Calu3 (cell line): ENCODE measurements around the gene ARHGAP6. TPM values are rescaled to one million over a fixed set of nuclear protein-coding genes. Genes with fewer than 3 reads are reported as not detected.

Source experiments
- BruUV-seq: library from RNA; stranded (reverse); fragments of 400-500 nt; replicated peaks from 2 replicates; lab custom pipeline; 2021; lab: Mats Ljungman, UMichigan
- CTCF ChIA-PET: fragments of 300-600 bp; sonication (Branson Sonifier 250); formaldehyde crosslinking; loops from one replicate; lab custom pipeline; 2022; ENCODE audit warnings: antibody characterized with exemption; lab: Charles Lee
- DNase-seq: peaks from one replicate; pipeline ENCODE4 v3.0.0; 2022
- H3K27ac Mint-ChIP-seq: one replicate; pipeline ENCODE4 v1.8.0; 2022; ENCODE audit warnings: mixed read lengths; ENCODE audit not compliant: unreplicated experiment
- H3K27me3 Mint-ChIP-seq: one replicate; pipeline ENCODE4 v1.8.0; 2022; ENCODE audit warnings: mixed read lengths; ENCODE audit not compliant: unreplicated experiment
- H3K36me3 Mint-ChIP-seq: one replicate; pipeline ENCODE4 v1.8.0; 2022; ENCODE audit warnings: mild to moderate bottlenecking, moderate library complexity, mixed read lengths; ENCODE audit not compliant: insufficient read depth, unreplicated experiment
- H3K4me1 Mint-ChIP-seq: one replicate; pipeline ENCODE4 v1.8.0; 2022; ENCODE audit warnings: mild to moderate bottlenecking, low read depth, mixed read lengths; ENCODE audit not compliant: unreplicated experiment
- H3K4me3 Mint-ChIP-seq: one replicate; pipeline ENCODE4 v1.8.0; 2022; ENCODE audit warnings: mild to moderate bottlenecking, low read depth, moderate library complexity, mixed read lengths; ENCODE audit not compliant: unreplicated experiment
- H3K9me3 Mint-ChIP-seq: one replicate; pipeline ENCODE4 v1.8.0; 2022; ENCODE audit warnings: low read depth, mixed read lengths; ENCODE audit not compliant: unreplicated experiment
- intact Hi-C: fragments of 100-400 bp; cut with micrococcal nuclease; formaldehyde crosslinking; loops from one replicate; pipeline ENCODE4 v1.10.0; 2022; ENCODE audit not compliant: unreplicated experiment
- total RNA-seq: library from RNA; stranded (reverse); gene quantifications from 2 replicates; pipeline ENCODE4 v1.2.3, GENCODE V29; 2022
- TF ChIP-seq, protein P1 (sequence below): fragments of 200-600 bp; IDR thresholded peaks from one replicate; pipeline ENCODE4 v1.8.0; 2022; ENCODE audit warnings: antibody characterized with exemption; ENCODE audit not compliant: unreplicated experiment

ARHGAP6 gene
- total RNA-seq, 1 experiment from 2014 or later: not detected

DNA sequence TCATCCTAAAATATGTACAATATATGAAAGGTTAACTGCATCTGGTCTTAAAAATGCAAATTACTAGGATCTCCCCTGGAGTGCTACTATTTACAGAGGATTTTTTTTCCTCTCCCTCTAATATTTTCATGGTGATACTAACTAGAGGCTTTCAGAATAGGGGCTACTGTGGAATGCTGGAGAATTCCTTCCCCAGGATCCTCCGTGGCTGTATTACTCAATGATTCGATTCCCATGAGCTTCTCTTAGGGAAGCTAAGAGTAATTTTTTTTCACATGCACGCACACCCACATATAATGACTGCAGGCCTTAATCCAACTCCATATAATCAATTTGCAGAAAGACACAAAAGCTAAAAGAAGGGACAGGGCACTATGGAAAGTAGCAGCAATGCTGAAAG lies 184.7 kb downstream of the ARHGAP6 start:
- intact Hi-C loops: no loop called here
- Mint-ChIP-seq H3K27ac (no peak overlapping the region), H3K4me1 (no peaks in the 10 kb centered on the region), H3K4me3 (no peak overlapping the region), H3K36me3 (no peaks in the 10 kb centered on the region), H3K27me3 (peaks cover 52% of the 10 kb centered on the region), H3K9me3 (no peaks in the 10 kb centered on the region)
- BruUV-seq: no TSS peak
- TF ChIP-seq, protein P1, sequence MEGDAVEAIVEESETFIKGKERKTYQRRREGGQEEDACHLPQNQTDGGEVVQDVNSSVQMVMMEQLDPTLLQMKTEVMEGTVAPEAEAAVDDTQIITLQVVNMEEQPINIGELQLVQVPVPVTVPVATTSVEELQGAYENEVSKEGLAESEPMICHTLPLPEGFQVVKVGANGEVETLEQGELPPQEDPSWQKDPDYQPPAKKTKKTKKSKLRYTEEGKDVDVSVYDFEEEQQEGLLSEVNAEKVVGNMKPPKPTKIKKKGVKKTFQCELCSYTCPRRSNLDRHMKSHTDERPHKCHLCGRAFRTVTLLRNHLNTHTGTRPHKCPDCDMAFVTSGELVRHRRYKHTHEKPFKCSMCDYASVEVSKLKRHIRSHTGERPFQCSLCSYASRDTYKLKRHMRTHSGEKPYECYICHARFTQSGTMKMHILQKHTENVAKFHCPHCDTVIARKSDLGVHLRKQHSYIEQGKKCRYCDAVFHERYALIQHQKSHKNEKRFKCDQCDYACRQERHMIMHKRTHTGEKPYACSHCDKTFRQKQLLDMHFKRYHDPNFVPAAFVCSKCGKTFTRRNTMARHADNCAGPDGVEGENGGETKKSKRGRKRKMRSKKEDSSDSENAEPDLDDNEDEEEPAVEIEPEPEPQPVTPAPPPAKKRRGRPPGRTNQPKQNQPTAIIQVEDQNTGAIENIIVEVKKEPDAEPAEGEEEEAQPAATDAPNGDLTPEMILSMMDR: no peak
- DNase-seq: no peak
- CTCF ChIA-PET: no interaction called here

DNA sequence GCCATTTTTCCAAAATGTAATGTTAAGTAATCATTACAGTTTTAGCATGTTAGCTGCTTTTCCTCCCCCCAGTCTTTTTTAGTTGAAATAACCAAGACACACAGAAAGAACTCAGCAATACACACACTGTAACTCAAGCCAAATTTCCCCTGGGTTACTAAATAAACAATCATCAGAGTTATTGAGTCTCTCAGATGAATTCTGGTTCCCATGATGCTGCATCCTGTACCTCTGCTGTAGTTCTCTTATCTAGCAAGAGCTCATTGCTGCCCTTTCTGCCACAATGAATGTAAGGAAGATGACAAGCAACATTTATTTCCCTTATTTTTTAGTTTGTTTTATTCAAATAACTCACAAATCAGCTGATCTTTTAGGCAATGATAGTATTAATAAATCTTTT lies 185.1 kb downstream of the ARHGAP6 start:
- Mint-ChIP-seq H3K27me3 (peaks cover 52% of the 10 kb centered on the region), H3K9me3 (no peaks in the 10 kb centered on the region), H3K4me3 (no peak overlapping the region), H3K4me1 (no peaks in the 10 kb centered on the region), H3K36me3 (no peaks in the 10 kb centered on the region), H3K27ac (no peak overlapping the region)
- TF ChIP-seq, protein P1: no peak
- intact Hi-C loops: no loop called here
- DNase-seq: no peak
- CTCF ChIA-PET: no interaction called here
- no TSS peak for BruUV-seq

DNA sequence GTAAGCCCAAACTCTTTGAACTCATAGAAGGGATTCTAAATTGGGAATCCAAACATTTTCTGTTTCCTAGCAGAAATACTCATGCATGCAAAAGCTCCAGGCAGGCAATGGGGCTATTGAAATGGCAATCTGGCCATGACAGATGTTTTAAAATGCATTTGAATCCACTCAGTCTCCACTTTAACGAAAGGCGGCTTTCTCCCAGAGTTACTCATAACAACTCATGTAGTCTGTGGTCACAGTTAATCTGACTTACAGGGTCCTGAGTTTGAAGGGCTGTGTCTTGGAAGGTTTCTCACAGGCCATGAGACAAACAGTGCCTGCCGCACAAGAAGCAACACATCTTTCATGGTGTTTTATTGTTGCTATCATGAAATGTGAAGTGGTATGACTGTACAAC lies 186.8 kb downstream of the ARHGAP6 start:
- intact Hi-C loops: no loop called here
- DNase-seq: no peak
- no peaks in the 10 kb centered on the region for H3K36me3 Mint-ChIP-seq
- H3K4me3 Mint-ChIP-seq: no peak overlapping the region
- TF ChIP-seq, protein P1: no peak
- H3K9me3 Mint-ChIP-seq: no peaks in the 10 kb centered on the region
- peaks cover 42% of the 10 kb centered on the region for H3K27me3 Mint-ChIP-seq
- CTCF ChIA-PET: no interaction called here
- H3K27ac Mint-ChIP-seq: no peak overlapping the region
- no TSS peak for BruUV-seq
- H3K4me1 Mint-ChIP-seq: no peaks in the 10 kb centered on the region

DNA sequence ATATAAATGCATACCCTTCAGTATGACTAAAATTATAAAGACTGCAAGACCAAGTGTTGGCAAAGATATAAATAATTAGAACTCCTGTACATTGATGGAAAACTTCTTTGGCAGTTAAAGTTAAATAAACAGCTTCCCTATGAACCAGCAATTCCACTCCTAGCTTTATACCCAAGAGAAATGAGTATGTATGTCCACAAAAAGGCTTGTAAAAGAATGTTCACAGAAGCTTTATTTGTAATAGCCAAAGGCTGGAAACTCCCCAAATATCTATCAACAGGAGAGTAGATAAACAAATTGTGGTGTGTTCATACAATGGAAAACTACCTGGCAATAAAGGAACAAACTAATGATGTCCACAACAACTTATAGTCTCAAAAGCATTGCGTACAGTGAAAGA lies 187.7 kb downstream of the ARHGAP6 start:
- CTCF ChIA-PET: no interaction called here
- no TSS peak for BruUV-seq
- Mint-ChIP-seq H3K9me3 (no peaks in the 10 kb centered on the region), H3K4me3 (no peak overlapping the region), H3K4me1 (no peaks in the 10 kb centered on the region), H3K27ac (no peak overlapping the region), H3K27me3 (peaks cover 33% of the 10 kb centered on the region), H3K36me3 (no peaks in the 10 kb centered on the region)
- intact Hi-C loops: no loop called here
- no peak for DNase-seq
- TF ChIP-seq, protein P1: no peak
